Esophagus (tissue), 2 donors: ENCODE data around the gene SLC30A1. TPM values are rescaled to one million over a fixed set of nuclear protein-coding genes. Genes with fewer than 3 reads are reported as not detected.
A peak's percentile ranks its signal among the peaks of the same experiment; 100 is the strongest.
"Not testable (repeated sequence)": the region's sequence is repeated elsewhere in the genome, so short reads cannot be mapped to it uniquely, and the experiment has no call there.

Experiments used
- H3K27ac ChIP-seq, 2 donors: one replicate each; pipeline ENCODE4 v1.5.1; 2013; ENCODE audit warnings: low read depth in 2 of 2, mild to moderate bottlenecking in 2 of 2, inconsistent platforms in 1 of 2, low read length in 1 of 2, moderate library complexity in 1 of 2
- H3K27me3 ChIP-seq, 2 donors: one replicate each; pipeline ENCODE4 v1.6.1; 2013; ENCODE audit warnings: low read length in 2 of 2, control low read depth in 1 of 2, mild to moderate bottlenecking in 1 of 2; ENCODE audit not compliant: insufficient read depth in 2 of 2, control insufficient read depth in 1 of 2
- H3K36me3 ChIP-seq, 2 donors: one replicate each; pipeline ENCODE4 v1.6.1; 2013; ENCODE audit warnings: low read length in 1 of 2; ENCODE audit not compliant: control insufficient read depth in 2 of 2, insufficient read depth in 2 of 2
- H3K4me1 ChIP-seq, 2 donors: one replicate each; pipeline ENCODE4 v1.6.1; 2013; ENCODE audit warnings: low read length in 1 of 2; ENCODE audit not compliant: control insufficient read depth in 2 of 2, insufficient read depth in 2 of 2
- H3K4me3 ChIP-seq, 2 donors: one replicate each; pipeline ENCODE4 v1.5.1; 2013; ENCODE audit warnings: low read length in 2 of 2, mild to moderate bottlenecking in 2 of 2, low read depth in 1 of 2, moderate library complexity in 1 of 2
- H3K9me3 ChIP-seq, 2 donors: one replicate each; pipeline ENCODE4 v1.6.1; 2013; ENCODE audit warnings: mild to moderate bottlenecking in 2 of 2, low read depth in 1 of 2, low read length in 1 of 2, moderate library complexity in 1 of 2; ENCODE audit not compliant: control insufficient read depth in 2 of 2, insufficient read depth in 1 of 2
- WGBS, 2 donors: extraction: QIAGEN DNeasy Blood & Tissue Kit; methylation state at CpG; one replicate each; pipeline ENCODE4 v1.1.7; 2013; 5-methylcytosine and 5-hydroxymethylcytosine counted together
- polyA plus RNA-seq, 2 donors: library from polyadenylated mRNA; stranded (reverse); fragments of 200-250 nt; gene quantifications; one replicate each; pipeline ENCODE4 v1.2.3, GENCODE V29; 2013
- donor health status: healthy with polysubstance abuse.
- donor health status: Bipolar disorder and iron deficiency.

SLC30A1 gene
- polyA plus RNA-seq, 2 donors = 2.6 to 3.5 TPM

- H3K36me3 ChIP-seq = no peaks in the 10 kb centered on the region
These were observed 37.1 kb downstream of the SLC30A1 start for GRCh38 chr1:211541720-211542477.

DNA sequence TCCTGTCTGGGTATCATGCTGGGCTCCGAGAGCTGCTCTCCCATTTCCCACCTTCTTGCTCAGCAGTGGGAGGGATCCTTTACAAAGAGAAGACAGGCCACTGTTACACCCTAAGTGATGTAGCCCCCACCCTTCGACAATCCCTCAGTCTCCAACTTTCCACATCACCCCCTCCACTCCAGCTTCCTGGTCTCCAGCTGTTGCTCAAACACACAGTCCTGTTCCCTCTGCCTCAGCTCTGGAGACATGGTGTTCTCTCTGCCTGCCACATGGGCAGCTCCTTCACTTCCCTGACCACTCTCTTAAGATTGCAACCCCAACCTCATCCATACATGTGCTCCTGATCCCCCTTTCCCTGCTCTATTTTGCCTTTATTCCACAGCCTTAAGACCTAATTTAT lies 37.7 kb downstream of the SLC30A1 start:
- Histone ChIP-seq H3K36me3 (no peaks in the 10 kb centered on the region), H3K27me3 (no peaks in the 10 kb centered on the region), H3K4me1 (peaks cover 0 to 13% of the 10 kb centered on the region in 2 donors), H3K9me3 (peaks cover 0 to 4% of the 10 kb centered on the region in 2 donors), H3K4me3 (no peak overlapping the region), H3K27ac (peak overlapping the region in 1 of 2 donors; percentile 55)
- WGBS, 2 donors = 81 to 86% methylated on average over 2 of the region's 2 CpGs

More at GRCh38 chr1:211541720-211542477, 37.1 kb downstream of the SLC30A1 start:
- Histone ChIP-seq H3K4me3 (no peak overlapping the region), H3K27me3 (no peaks in the 10 kb centered on the region), H3K27ac (peak overlapping the region; percentile 62 to 84), H3K9me3 (peaks cover 0 to 4% of the 10 kb centered on the region in 2 donors), H3K4me1 (peaks cover 0 to 13% of the 10 kb centered on the region in 2 donors)
- WGBS, 2 donors = 34 to 35% methylated on average over 7 of the region's 7 CpGs

GRCh38 chr1:211540824-211541223 lies 38.1 kb downstream of the SLC30A1 start:
- not testable (repeated sequence) for H3K27me3 ChIP-seq, H3K9me3 ChIP-seq, H3K36me3 ChIP-seq, H3K27ac ChIP-seq, H3K4me3 ChIP-seq
- H3K4me1 ChIP-seq = peaks cover 0 to 13% of the 10 kb centered on the region in 2 donors
- WGBS, 2 donors = 93 to 95% methylated on average over 1 of the region's 1 CpG

DNA sequence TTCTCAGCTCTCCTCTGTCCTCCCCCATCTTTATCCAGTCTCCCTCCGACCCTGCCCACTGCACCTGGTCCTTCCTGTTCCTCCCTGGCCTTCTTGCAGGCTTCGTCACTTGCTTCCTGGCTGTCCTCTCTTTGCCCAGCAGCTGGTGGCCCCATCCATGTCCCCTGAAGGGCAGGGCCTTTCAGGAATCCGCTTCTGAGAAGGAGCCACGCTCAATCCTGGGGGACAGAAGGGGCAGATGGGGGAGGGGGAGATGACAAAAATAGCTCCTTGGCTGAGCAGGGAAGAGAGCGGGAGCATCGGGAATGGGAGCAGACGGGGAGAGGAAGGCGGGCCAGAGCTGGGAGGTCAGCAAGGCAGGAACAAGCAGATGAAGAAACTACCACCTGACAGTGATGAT lies 40.7 kb downstream of the SLC30A1 start:
- WGBS, 2 donors = 62 to 64% methylated on average over 8 of the region's 8 CpGs
- Histone ChIP-seq H3K27ac (no peak overlapping the region), H3K36me3 (no peaks in the 10 kb centered on the region), H3K4me3 (no peak overlapping the region), H3K4me1 (peaks cover 0 to 13% of the 10 kb centered on the region in 2 donors), H3K9me3 (peaks cover 0 to 4% of the 10 kb centered on the region in 2 donors), H3K27me3 (no peaks in the 10 kb centered on the region)

DNA sequence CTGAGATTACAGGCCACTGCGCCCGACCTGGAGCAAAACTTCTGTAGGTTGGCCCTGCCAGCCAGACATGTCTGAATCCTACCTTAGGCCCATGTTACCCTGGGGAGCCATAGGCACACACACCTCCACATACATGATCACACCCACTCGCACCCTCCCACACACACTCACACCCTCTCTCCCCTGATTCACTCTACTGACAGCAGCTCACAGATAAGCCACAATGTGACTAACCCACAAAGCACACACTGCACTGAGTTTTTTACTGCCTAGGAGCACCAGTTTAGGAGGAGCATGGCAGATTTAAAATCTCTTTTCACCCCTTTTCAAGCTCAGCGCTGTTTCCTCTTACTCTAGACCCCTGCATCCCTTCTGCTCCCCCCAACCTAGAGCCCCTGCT lies 41.7 kb downstream of the SLC30A1 start:
- Histone ChIP-seq H3K27me3 (no peaks in the 10 kb centered on the region), H3K4me1 (peaks cover 0 to 7% of the 10 kb centered on the region in 2 donors), H3K36me3 (no peaks in the 10 kb centered on the region), H3K4me3 (no peak overlapping the region), H3K9me3 (peaks cover 0 to 4% of the 10 kb centered on the region in 2 donors), H3K27ac (no peak overlapping the region)
- 87% methylated on average over 4 of the region's 4 CpGs for WGBS, 2 donors

GRCh38 chr1:211536606-211537005 lies 42.4 kb downstream of the SLC30A1 start:
- peaks cover 0 to 4% of the 10 kb centered on the region in 2 donors for H3K9me3 ChIP-seq
- no peak overlapping the region for H3K27ac ChIP-seq
- H3K36me3 ChIP-seq = no peaks in the 10 kb centered on the region
- no peaks in the 10 kb centered on the region for H3K27me3 ChIP-seq
- 86 to 88% methylated on average over 8 of the region's 8 CpGs for WGBS, 2 donors
- H3K4me3 ChIP-seq = no peak overlapping the region
- peaks cover 0 to 3% of the 10 kb centered on the region in 2 donors for H3K4me1 ChIP-seq

GRCh38 chr1:211535346-211535745 lies 43.6 kb downstream of the SLC30A1 start:
- Histone ChIP-seq H3K9me3 (no peaks in the 10 kb centered on the region), H3K4me1 (no peaks in the 10 kb centered on the region), H3K4me3 (no peak overlapping the region), H3K36me3 (no peaks in the 10 kb centered on the region), H3K27me3 (no peaks in the 10 kb centered on the region), H3K27ac (no peak overlapping the region)
- 87 to 88% methylated on average over 2 of the region's 2 CpGs for WGBS, 2 donors

DNA sequence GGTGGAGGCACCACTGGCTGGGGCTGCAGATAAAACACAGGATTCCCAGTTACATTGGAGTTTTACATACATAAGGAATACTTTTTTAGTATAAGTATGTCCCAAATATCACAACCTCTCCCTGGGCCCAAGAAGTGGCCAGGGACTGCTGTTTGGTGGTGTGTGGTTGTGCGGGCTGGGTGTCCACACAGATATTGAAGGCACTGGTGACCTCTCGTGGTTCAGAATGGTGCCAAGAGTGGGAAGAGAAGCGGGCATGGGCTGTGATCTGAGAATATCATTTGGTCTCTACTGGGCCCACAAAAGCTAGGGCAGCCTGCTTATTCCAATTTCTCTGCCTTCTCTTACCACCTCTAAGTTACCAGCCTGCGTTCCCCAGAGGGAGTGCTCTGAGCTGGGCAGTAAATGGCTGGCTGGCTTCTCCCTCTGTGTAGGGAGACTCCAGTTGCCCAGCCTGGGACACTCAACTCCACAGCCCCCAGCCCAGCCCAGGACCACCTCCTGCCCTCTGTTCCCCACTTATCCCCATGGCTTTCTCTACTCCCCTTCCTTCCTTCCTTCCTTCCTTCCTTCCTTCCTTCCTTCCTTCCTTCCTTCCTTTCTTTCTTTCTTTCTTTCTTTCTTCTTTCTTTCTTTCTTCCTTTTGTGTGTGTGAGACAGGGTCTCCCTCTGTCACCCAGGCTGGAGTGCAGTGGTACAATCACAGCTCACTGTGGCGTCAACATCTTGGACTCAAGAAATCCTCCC lies 44.2 kb downstream of the SLC30A1 start:
- H3K36me3 ChIP-seq = no peaks in the 10 kb centered on the region
- H3K27me3 ChIP-seq = no peaks in the 10 kb centered on the region
- H3K9me3 ChIP-seq = no peaks in the 10 kb centered on the region
- H3K4me1 ChIP-seq = peaks cover 0 to 1% of the 10 kb centered on the region in 2 donors
- H3K27ac ChIP-seq = no peak overlapping the region
- 91 to 92% methylated on average over 5 of the region's 5 CpGs for WGBS, 2 donors
- H3K4me3 ChIP-seq = no peak overlapping the region

DNA sequence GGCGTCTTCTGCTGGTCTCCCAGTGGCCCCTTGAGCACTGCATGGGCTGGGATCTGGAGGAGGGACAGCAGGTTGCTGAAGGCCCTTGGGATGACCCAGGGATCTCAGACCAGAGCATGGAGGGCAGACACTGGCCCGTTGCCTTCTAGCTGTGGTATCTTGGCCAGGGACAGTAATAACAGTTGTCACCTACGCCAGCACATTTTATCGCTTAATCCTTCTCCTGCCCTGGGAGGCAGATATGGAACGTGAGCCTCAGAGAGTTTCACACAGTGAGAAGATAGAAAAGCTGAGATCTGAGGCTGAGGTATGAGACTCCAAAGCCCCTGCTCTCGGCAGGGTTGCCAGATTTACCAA lies 46.9 kb downstream of the SLC30A1 start:
- H3K4me1 ChIP-seq = peaks cover 0 to 6% of the 10 kb centered on the region in 2 donors
- WGBS, 2 donors = 77 to 79% methylated on average over 6 of the region's 6 CpGs
- no peak overlapping the region for H3K4me3 ChIP-seq
- H3K9me3 ChIP-seq = no peaks in the 10 kb centered on the region
- H3K27me3 ChIP-seq = no peaks in the 10 kb centered on the region
- H3K27ac ChIP-seq = no peak overlapping the region
- no peaks in the 10 kb centered on the region for H3K36me3 ChIP-seq
